Activated T-helper 17 cell treated with anti-CD3 and anti-CD28 coated beads, Interleukin-2, amount 50 U/mL, for 72 hours (primary cell): Measurements from ENCODE around the gene CNPY3. TPM values are rescaled to one million over a fixed set of nuclear protein-coding genes. Genes with fewer than 3 reads are reported as not detected.
A peak's percentile ranks its signal among the peaks of the same experiment; 100 is the strongest.

ENCODE experiments used
- ATAC-seq: fragments of 150-1000 bp; cut with Tn5 transposase; replicated peaks from 2 replicates; pipeline ENCODE4 v1.10.0; 2021; ENCODE audit warnings: mild to moderate bottlenecking, moderate library complexity
- H3K27ac Mint-ChIP-seq: one replicate; pipeline ENCODE4 v1.8.0; 2022; ENCODE audit warnings: mixed read lengths
- H3K27me3 Mint-ChIP-seq: one replicate; pipeline ENCODE4 v1.8.0; 2022; ENCODE audit warnings: mixed read lengths
- H3K36me3 Mint-ChIP-seq: one replicate; pipeline ENCODE4 v1.8.0; 2022; ENCODE audit warnings: low read depth, mild to moderate bottlenecking, mixed read lengths
- H3K4me1 Mint-ChIP-seq: one replicate; pipeline ENCODE4 v1.8.0; 2022; ENCODE audit warnings: mixed read lengths
- H3K4me3 Mint-ChIP-seq: one replicate; pipeline ENCODE4 v1.8.0; 2022; ENCODE audit warnings: mild to moderate bottlenecking, mixed read lengths
- H3K9me3 Mint-ChIP-seq: one replicate; pipeline ENCODE4 v1.8.0; 2022; ENCODE audit warnings: mixed read lengths
- total RNA-seq, 2 donors: library from RNA; stranded (reverse); gene quantifications; one replicate each; pipeline ENCODE4 v1.2.3, GENCODE V29; 2022

Gene CNPY3
- total RNA-seq, 2 donors from 2014 or later = 28.5 to 30.5 TPM

- H3K4me1 Mint-ChIP-seq = peaks cover 16% of the 10 kb centered on the region
- H3K4me3 Mint-ChIP-seq = no peak overlapping the region
- peak overlapping the region; percentile 46 for H3K27ac Mint-ChIP-seq
- no peaks in the 10 kb centered on the region for H3K27me3 Mint-ChIP-seq
- no peaks in the 10 kb centered on the region for H3K9me3 Mint-ChIP-seq
- peaks cover 31% of the 10 kb centered on the region for H3K36me3 Mint-ChIP-seq
- ATAC-seq = no peak
Observed at GRCh38 chr6:42971746-42972327, 42.6 kb downstream of the CNPY3 start.

DNA sequence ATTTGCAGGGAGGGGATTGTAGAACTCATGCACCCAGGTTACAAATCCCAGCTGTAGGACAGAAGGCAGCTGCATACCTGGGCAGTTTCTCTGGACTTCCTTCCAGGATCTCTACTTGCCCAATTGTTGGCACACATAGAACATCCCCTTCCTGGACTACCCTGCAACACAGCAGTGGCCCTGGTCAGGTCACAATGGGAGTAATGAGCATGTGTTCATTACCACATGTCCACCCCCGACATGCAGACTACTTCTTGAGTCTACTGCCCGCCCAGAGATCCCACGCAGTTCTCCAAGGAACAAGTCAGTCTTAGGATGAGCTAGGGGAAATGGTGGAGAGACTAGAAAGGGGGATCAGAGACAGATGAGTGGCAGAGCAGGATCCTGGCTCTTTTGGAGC is 44.6 kb downstream of the CNPY3 start:
- Mint-ChIP-seq H3K4me3 (no peak overlapping the region), H3K36me3 (peaks cover 35% of the 10 kb centered on the region), H3K27me3 (no peaks in the 10 kb centered on the region), H3K4me1 (peaks cover 20% of the 10 kb centered on the region), H3K9me3 (no peaks in the 10 kb centered on the region), H3K27ac (no peak overlapping the region)
- ATAC-seq = no peak

DNA sequence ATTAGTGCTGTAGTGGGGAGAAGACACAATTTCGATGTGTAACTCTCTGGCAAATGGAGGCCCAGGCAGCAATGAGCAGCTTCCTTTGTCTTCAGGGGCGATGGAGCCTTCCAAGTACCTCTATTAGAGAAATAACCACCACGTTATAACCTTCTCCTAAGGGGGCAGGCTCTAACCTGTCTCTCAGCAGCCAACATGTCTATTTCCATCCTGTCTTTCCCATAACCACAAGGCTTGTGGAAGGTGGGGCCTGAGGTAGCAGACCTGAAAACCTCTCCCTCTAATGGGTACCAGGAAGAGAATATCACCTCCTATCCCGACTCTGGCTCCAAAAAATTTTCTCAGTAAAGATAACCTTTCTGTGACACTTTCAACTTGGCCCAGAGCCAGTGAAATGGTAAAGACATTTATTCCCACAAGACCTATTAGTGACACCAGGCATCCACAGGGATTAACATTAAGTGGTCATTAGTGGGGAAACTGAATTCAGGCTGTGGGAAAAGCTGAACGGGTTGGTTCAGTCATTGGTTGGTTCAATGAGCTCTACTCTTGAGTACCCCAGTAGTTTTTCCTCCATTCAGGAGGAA is 45.7 kb downstream of the CNPY3 start:
- Mint-ChIP-seq H3K9me3 (no peaks in the 10 kb centered on the region), H3K36me3 (peaks cover 41% of the 10 kb centered on the region), H3K27me3 (no peaks in the 10 kb centered on the region), H3K4me1 (peaks cover 29% of the 10 kb centered on the region), H3K27ac (peak overlapping the region; percentile 82), H3K4me3 (peak overlapping the region; percentile 23)
- no peak for ATAC-seq

GRCh38 chr6:42978487-42978838 is 49.2 kb downstream of the CNPY3 start:
- Mint-ChIP-seq H3K4me1 (peaks cover 28% of the 10 kb centered on the region), H3K4me3 (peak overlapping the region; percentile 99), H3K9me3 (no peaks in the 10 kb centered on the region), H3K27ac (peak overlapping the region; percentile 86), H3K27me3 (no peaks in the 10 kb centered on the region), H3K36me3 (peaks cover 33% of the 10 kb centered on the region)
- ATAC-seq = no peak

- peak; percentile 93 for ATAC-seq
- Mint-ChIP-seq H3K4me1 (peaks cover 32% of the 10 kb centered on the region), H3K4me3 (peak within 1 kb of the TSS; percentile 99), H3K27me3 (no peaks in the 10 kb centered on the region), H3K27ac (peak within 1 kb of the TSS; percentile 99), H3K36me3 (peaks cover 30% of the 10 kb centered on the region), H3K9me3 (no peaks in the 10 kb centered on the region)
Observed at GRCh38 chr6:42978839-42979522, 49.7 kb downstream of the CNPY3 start, which contains the start of gene PEX6. TSS of gene PEX6 (minus strand) at chr6:42979181. CDS start at chr6:42979150, 31 bp downstream.

DNA sequence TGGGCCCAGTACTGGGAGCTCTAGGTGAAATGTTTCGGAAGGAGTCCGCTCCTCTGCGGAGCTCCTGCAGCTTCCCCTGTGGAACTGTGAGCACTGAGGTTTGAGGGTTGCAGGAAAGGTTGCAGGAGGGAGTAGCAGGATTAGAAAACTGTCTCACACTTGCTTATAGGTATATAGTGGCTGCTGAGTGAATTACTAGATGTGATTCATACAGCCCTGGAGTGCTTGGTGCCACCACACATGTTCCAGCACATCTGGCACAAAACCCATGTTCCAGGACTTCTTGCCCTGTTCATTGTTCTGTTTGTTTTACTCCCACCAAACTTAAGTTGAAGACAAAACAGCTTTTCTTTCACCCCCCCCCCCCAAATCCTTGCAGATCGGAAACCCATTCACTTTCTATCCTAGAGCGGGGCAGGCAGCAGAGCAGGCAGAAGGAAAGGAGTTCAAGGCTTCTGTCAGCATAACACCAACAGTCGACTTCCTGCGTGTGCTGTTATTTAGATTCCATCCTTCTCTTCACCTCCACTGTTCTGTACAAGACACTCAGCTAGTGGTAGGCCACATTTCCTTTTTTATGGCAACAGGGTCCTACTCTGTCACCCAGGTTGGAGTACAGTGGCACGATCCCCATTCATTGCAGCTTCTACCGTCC is 50.4 kb downstream of the CNPY3 start:
- H3K9me3 Mint-ChIP-seq = no peaks in the 10 kb centered on the region
- H3K4me1 Mint-ChIP-seq = peaks cover 34% of the 10 kb centered on the region
- peak overlapping the region; percentile 99 for H3K27ac Mint-ChIP-seq
- ATAC-seq = peak; percentile 38
- H3K27me3 Mint-ChIP-seq = no peaks in the 10 kb centered on the region
- peaks cover 29% of the 10 kb centered on the region for H3K36me3 Mint-ChIP-seq
- peak overlapping the region; percentile 99 for H3K4me3 Mint-ChIP-seq

- no peak for ATAC-seq
- peak overlapping the region; percentile 0 for H3K4me3 Mint-ChIP-seq
- no peaks in the 10 kb centered on the region for H3K27me3 Mint-ChIP-seq
- peaks cover 23% of the 10 kb centered on the region for H3K36me3 Mint-ChIP-seq
- H3K27ac Mint-ChIP-seq = peak overlapping the region; percentile 21
- no peaks in the 10 kb centered on the region for H3K9me3 Mint-ChIP-seq
- peaks cover 36% of the 10 kb centered on the region for H3K4me1 Mint-ChIP-seq
Observed at GRCh38 chr6:42981836-42982235, 52.6 kb downstream of the CNPY3 start.

DNA sequence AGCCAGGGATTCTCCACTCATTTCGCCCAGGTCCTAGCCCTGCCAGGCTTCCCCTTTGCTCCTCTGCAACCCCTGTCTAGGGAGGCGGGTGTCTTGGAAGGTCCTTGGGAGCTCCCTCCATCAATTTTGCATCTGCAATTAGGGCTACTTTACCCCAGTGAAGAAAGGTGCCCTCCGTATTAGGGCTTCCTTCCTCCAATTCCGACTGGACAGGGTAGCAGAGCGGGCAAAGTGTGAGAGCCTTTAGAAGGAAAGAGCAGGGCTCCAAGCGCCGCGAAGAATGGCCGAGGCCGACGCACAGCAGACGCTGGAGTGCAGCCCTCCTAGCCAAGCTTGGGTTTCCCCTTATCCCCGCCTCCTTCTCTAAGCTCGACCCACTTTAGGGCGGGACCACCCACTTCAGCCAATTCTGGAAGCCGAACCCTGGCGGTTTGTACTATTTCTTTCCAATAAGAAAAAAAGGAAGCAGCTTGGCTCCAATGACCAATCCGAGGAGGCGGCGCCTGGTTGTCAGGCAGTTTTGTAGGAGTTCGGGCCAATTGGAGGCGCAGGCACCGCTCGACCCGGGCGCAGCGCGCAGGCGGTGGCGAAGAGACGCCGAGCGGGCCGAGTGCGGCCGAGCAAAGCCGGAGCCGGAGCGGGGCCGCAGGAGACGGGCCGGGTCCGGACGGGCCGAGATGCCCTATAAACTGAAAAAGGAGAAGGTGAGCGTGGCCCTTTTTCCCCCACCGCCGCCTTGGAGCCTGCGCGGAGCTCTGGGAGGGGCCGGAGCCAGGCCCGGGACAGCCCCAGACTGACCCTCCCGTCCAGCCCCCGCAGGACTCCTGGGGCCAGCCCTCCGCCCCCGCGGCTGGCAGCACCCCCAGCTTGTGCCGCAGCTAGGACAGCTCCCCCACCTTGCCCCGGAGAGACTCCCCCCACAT is 55.0 kb downstream of the CNPY3 start, which contains the start of gene PPP2R5D:
Gene PPP2R5D (plus strand): TSS at position 570 of the 923 bp plus-strand sequence. CDS start 108 bp downstream, at position 678.
- Mint-ChIP-seq H3K4me1 (peaks cover 39% of the 10 kb centered on the region), H3K36me3 (peaks cover 11% of the 10 kb centered on the region), H3K27me3 (no peaks in the 10 kb centered on the region), H3K4me3 (peak within 1 kb of the TSS; percentile 91), H3K27ac (peak within 1 kb of the TSS; percentile 92), H3K9me3 (no peaks in the 10 kb centered on the region)
- peak; percentile 91 for ATAC-seq

DNA sequence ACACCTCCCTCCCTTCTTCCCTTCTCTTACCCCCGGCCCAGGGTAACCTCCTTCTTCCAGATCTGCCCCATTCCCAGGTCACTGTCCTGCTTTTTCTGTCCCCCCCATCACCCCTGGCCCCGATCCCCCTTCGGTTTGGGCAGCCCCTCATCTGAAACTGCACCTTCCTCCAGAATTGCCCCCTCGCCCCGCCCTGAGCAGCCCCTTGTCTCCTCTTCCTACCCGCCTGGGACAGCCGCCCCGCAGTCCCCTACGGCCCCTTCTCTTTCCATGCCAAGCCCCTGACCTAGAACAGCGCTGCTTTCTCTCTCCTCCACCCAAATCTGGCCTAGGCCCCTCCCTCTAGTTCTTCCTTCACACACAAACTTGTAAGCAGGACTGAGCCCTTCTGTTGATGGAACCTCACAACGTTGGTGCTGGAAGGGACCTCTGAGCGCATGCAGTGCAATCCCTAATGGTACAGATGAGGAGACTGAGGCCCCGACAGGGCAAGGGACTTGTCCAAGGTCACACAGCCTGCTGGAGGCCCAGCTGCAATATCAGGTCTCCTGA is 55.7 kb downstream of the CNPY3 start:
- no peaks in the 10 kb centered on the region for H3K9me3 Mint-ChIP-seq
- H3K27ac Mint-ChIP-seq = peak overlapping the region; percentile 92
- peaks cover 16% of the 10 kb centered on the region for H3K36me3 Mint-ChIP-seq
- ATAC-seq = no peak
- peak overlapping the region; percentile 91 for H3K4me3 Mint-ChIP-seq
- peaks cover 34% of the 10 kb centered on the region for H3K4me1 Mint-ChIP-seq
- H3K27me3 Mint-ChIP-seq = no peaks in the 10 kb centered on the region

DNA sequence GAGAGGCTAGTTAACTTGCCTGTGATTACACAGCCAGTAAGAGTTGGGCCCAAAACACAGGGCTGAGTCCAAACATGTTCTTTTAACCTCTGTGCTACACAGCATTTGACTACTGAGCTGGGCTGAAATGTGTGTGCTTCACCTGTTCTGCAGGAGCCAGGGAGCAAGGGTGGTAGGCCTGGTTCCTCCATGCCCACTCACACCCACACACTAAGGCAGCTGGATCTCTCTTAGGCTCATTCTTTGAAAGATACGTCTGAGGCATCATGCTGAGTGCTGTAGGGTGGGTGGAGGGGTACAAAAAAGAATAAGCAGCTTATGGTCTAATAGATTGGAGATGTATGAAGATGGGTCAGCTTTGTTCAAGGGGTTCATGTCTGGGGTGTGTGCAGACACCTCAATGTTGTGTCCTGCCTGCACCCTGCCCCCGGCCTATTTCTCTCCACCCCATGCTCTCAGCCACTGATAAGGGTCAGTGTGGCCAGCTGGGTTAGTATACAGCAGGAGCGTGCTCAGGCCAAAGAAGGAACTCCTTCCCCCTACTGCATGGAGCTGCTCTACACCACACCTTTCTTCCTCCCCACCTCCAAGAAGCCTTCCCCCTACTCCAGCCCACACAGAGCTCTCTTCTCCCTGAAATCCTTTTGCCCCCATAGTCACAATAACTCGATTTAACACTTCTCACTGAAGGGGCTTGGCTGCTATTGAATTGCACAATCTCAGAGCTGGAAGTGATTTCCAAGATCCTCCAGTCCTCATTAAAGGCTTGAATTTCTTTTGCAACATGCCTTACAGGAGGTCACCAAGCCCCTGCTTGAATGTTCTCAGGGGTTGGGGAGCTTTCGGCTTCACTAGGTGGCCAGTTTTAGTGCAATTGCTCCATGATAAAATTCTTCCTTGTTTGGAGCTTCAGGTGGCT is 58.5 kb downstream of the CNPY3 start:
- ATAC-seq = no peak
- Mint-ChIP-seq H3K4me1 (peaks cover 27% of the 10 kb centered on the region), H3K9me3 (no peaks in the 10 kb centered on the region), H3K36me3 (peaks cover 30% of the 10 kb centered on the region), H3K4me3 (peak overlapping the region; percentile 91), H3K27ac (peak overlapping the region; percentile 92), H3K27me3 (no peaks in the 10 kb centered on the region)

DNA sequence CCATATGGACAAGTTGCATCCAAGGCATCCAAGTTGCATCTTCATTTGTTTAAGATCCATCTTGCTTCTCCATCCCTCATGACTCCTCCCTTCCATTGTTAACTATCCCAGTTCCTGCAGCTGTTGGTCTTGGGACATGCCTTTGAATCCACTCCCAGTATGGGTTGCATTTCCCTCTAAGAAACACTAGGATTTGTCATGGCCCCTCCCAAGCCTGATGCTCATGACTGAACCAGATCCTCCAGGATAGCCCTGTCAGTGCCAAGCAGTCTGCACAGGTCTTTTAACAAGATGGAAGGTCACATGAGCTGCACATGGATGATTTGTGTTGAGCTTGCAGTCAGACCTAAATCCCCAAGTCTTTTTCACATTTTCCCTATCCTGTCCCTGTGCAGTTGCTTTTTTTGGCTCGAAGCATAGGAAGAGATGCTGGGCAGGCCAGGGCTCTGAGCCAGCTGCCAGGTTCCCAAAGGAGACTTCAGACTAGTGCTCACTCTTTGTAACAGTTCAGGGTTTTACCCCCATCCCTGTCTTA is 59.3 kb downstream of the CNPY3 start:
- H3K4me3 Mint-ChIP-seq = no peak overlapping the region
- H3K9me3 Mint-ChIP-seq = no peaks in the 10 kb centered on the region
- peak overlapping the region; percentile 49 for H3K27ac Mint-ChIP-seq
- peaks cover 27% of the 10 kb centered on the region for H3K4me1 Mint-ChIP-seq
- ATAC-seq = no peak
- peaks cover 34% of the 10 kb centered on the region for H3K36me3 Mint-ChIP-seq
- no peaks in the 10 kb centered on the region for H3K27me3 Mint-ChIP-seq
